Activated naive CD4-positive, alpha-beta T cell (primary cell): ENCODE measurements around the gene ATP8B3.

Experiments used
- DNase-seq, 4 experiments: peaks; one replicate each; lab custom pipeline; 2025; lab: John Stamatoyannopoulos, UW

Gene ATP8B3

GRCh38 chr19:1757468-1758230 lies 54.4 kb downstream of the ATP8B3 start:
- no peak for DNase-seq

GRCh38 chr19:1756705-1757465 lies 55.2 kb downstream of the ATP8B3 start:
- DNase-seq = no peak

DNA sequence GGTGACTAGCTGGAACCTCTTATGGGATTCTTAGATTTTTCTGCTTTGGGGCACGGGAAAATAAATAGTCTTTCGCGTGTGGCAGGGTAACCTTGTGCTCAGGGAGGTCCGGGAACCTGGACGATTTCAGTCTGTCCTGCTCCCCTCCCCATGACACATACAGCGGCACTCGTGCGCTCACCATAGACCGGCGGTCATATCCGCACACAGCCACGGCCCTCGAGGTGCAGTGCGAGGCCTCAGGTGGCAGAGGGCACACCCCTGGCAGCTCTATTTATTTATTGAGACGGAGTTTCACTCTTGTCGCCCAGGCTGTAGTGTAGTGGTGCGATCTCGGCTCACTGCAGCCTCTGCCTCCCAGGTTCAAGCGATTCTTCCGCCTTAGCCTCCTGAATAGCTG lies 55.8 kb downstream of the ATP8B3 start:
- DNase-seq = no peak

DNA sequence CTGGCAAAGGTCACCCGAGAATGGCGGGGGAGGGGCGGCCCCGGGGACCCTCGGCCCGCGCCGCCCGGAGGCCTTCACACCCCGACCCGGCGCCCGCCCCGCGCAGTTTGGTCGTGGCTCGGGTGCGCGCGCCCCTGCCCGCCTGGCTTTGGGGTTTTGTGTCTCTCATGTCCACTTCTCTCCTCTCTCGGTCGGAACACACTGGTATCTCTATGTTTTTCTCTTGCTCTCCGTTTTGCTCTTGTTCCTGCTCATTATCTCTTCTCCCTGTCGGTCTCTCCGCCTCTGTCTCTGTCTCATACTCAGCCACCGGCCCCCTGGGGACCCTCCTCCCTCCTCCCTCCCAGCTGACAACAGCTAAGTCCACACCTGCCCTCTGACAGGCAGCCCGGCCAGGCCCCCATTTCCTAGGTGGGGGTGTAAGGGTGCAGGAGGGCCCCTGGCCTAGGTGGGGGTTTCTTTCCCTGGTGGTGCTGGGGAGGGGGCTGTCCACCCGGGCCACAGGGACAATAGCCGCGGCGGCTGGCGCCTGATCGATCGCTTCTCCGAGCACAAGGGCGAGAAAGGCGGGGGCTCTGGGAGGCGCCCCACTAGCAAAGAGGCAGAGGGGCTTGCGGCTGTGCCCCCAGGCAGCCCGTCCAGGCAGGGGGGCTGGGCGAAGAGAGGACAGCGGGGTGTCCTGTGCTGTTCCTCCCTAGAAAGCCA lies 56.5 kb downstream of the ATP8B3 start:
- DNase-seq = no peak

DNA sequence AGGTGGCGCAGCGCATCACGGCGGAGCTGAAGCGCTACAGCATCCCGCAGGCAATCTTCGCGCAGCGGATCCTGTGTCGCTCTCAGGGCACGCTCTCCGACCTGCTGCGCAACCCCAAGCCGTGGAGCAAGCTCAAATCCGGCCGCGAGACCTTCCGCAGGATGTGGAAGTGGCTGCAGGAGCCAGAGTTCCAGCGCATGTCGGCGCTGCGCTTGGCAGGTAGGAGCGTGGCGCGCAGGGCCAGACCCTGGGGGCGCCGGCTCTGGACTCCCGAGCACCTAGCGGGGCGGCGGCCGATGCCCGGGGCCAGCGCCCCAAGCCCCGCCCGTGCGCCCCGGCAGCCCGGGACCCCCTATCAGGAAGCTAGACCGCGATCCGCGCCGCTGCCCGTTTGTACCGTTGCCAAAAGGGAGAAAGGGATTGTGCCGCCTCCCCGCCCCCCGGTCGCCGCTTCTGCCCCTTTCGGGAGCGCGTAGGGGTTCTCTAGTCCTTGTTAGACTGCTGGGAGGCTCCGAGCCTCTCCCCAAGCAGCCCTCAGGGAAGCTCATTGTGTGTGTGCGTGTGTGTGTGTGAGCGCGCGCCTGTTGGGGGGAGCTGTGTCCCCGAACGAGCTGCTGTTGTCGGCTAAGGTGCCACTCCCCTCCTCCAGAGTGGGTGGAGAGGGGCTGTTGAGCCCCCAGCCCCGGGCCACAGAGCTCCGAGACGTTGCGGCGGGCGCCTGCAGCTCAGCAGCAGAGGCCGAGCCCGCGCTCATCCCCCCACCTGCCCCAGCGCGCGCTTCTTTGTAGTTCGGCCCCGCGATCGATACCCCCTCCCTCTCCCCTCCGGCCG lies 57.2 kb downstream of the ATP8B3 start:
- DNase-seq = no peak

- DNase-seq = no peak
Observed at GRCh38 chr19:1754018-1754635, 57.9 kb downstream of the ATP8B3 start.

GRCh38 chr19:1752757-1753728 lies 59.0 kb downstream of the ATP8B3 start, which contains the start of gene ONECUT3:
TSS of gene ONECUT3 (plus strand) at chr19:1753506. CDS start at chr19:1753663, 157 bp downstream.
- no peak for DNase-seq

DNA sequence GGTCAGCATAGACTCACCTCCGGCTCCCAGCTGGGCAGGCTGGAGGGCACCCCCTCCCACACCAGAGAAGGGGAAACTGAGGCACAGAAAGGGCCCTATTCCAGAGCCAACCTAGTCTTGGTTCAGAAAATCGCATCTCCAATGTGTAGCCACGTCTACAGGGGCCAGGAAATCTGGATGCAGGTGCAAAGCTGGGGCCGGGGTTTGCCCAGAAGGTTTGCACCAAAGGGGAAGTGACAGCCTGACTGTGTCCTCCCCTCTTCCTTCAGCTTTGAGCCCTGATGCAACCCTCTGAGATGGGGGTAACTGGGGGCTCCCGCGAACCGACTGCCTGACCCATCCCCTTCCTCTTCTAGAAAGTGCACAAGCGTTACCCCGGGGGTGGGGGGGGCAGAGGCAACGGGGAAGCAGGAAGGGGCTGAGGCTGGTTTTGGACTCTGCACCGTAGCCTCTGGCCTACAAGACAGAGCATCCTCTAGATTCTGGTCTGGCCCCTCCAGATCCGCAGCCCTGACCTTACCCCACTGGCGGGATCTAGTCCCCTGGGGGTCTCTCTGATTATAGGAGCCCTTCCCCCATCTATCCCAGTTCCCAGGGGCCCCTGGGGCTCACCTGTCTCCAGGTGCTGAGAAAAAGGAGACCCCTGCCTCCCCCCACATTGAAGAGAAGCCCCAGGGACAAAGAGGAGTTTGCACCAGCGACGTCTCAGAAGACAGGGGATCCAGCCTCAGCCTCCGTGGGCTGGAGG lies 59.9 kb downstream of the ATP8B3 start:
- no peak for DNase-seq

- no peak for DNase-seq
Observed at GRCh38 chr19:1751367-1752008, 60.6 kb downstream of the ATP8B3 start.

DNA sequence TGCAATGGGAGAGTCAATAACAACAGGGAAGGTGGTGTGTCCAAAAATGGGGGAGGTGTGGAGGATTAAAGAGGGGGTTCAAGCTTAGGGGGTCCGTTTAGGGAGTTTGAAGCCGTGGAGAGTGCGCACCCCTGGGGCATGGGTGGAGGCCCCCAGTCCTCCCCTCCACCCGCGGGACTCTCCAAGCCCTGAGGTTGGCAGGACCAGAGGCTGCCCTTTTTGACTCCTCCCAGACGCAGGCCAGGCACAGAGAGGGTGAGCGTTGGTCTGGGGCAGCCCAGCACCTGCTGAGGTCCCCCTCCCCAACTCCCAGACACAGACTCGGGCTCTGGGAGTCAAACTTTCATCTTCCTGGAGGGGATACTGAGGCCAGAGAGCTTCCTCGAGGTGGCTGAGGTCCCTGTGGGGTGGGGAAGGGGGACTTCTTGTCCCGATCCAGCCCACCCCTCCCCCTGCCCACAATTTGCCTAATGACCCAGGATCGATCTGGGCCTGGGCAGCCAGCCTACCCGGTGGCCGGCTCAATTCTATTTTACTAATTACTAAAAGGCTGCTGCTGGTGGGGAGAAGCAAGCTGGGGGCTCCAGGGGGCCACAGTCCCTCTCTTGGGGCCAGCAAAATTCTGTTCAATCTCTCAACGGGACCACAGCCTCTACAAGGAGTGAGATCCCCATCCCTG lies 61.6 kb downstream of the ATP8B3 start:
- no peak for DNase-seq

GRCh38 chr19:1749373-1750342 lies 62.4 kb downstream of the ATP8B3 start:
- no peak for DNase-seq

DNA sequence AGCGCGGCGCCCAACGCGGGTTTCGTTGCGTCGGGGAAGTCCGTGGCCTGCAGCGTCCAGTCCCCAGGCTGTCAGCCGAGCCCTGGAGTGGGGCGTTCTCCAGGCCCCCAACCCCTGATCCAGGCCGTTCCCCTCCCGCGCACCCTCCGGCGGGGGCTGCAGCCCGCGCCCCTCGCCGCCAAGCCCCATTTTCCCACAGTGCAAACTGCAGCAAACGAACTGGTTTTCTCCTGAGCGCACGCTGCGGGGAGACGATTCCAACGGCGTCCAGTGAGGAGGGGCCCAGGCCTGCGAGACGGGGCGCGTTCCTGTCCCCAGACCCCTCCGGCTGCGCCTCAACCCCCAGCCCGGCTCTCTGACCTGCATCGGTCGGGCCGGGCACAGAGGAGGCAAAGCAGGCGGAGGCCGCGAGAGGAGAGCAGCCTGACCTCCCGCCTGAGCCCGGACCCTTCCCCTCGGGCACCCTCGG lies 63.2 kb downstream of the ATP8B3 start:
- no peak for DNase-seq

- no peak for DNase-seq
Observed at GRCh38 chr19:1748115-1748872, 63.8 kb downstream of the ATP8B3 start.

- DNase-seq = peak in 1 of 4 experiments; percentile 20
Observed at GRCh38 chr19:1747285-1748114, 64.6 kb downstream of the ATP8B3 start.
